SK-N-SH (cell line): ENCODE results near the gene FAM169A. TPM values are rescaled to one million over a fixed set of nuclear protein-coding genes. Genes with fewer than 3 reads are reported as not detected.

Source experiments
- CTCF ChIA-PET: fragments of 300-600, 350-600 bp; formaldehyde crosslinking; extraction: SDS; loops from one replicate; lab custom pipeline; 2021; lab: Yijun Ruan, JAX
- POLR2A ChIA-PET: fragments of 350-600 bp; sonication (Branson Sonifier 250); formaldehyde crosslinking; extraction: SDS; loops from one replicate; lab custom pipeline; 2020; ENCODE audit warnings: antibody characterized with exemption, inconsistent platforms; lab: Yijun Ruan, JAX
- DNase-seq: peaks from one replicate; pipeline ENCODE4 v3.0.0; 2012
- H2AFZ ChIP-seq: fragments of 200-600 bp; sonication (generic); 2 replicates; pipeline ENCODE4 v1.8.1; 2016; ENCODE audit warnings: antibody characterized with exemption, mild to moderate bottlenecking, low read depth
- H3F3A ChIP-seq: fragments of 200-600 bp; sonication (generic); replicated peaks from 2 replicates; pipeline ENCODE3; 2016; ENCODE audit warnings: antibody characterized with exemption, mild to moderate bottlenecking; ENCODE audit not compliant: insufficient read depth
- H3K27ac ChIP-seq, 2 experiments: fragments of 200-500 bp in 1 of 2; fragments of 200-600 bp in 1 of 2; sonication (Bioruptor generic) in 1 of 2; sonication (generic), shearing (Covaris generic) in 1 of 2; 2 replicates each; pipeline versions ENCODE4 v1.5.1 to v1.6.1; 2014 to 2016; ENCODE audit warnings: low read depth in 2 of 2, inconsistent platforms in 1 of 2, low read length in 1 of 2, mild to moderate bottlenecking in 1 of 2, mixed read lengths in 1 of 2
- H3K27me3 ChIP-seq: fragments of 200-600 bp; sonication (generic), shearing (Covaris generic); 2 replicates; pipeline ENCODE4 v1.6.1; 2016; ENCODE audit warnings: mixed run types; ENCODE audit not compliant: insufficient read depth
- H3K36me3 ChIP-seq, 2 experiments: fragments of 200-500 bp in 1 of 2; fragments of 200-600 bp in 1 of 2; sonication (Bioruptor generic) in 1 of 2; sonication (generic) in 1 of 2; replicated peaks in 1 of 2; 2 replicates each; pipeline versions ENCODE3 to v1.5.1; 2014 to 2016; ENCODE audit warnings: low read length in 1 of 2, mild to moderate bottlenecking in 1 of 2; ENCODE audit not compliant: insufficient read depth in 2 of 2, control insufficient read depth in 1 of 2
- H3K4me1 ChIP-seq, 2 experiments: fragments of 200-500 bp in 1 of 2; fragments of 200-600 bp in 1 of 2; sonication (Bioruptor generic) in 1 of 2; sonication (generic), shearing (Covaris generic) in 1 of 2; 2 replicates each; pipeline versions ENCODE4 v1.5.1 to v1.6.1; 2014 to 2016; ENCODE audit warnings: low read depth in 1 of 2, low read length in 1 of 2, mixed run types in 1 of 2; ENCODE audit not compliant: insufficient read depth in 2 of 2, control insufficient read depth in 1 of 2
- H3K4me2 ChIP-seq: fragments of 200-600 bp; sonication (generic), shearing (Covaris generic); 2 replicates; pipeline ENCODE4 v1.6.1; 2017; ENCODE audit warnings: mixed run types
- H3K4me3 ChIP-seq, 2 experiments: fragments of 200-500 bp in 1 of 2; fragments of 200-600 bp in 1 of 2; sonication (Bioruptor generic) in 1 of 2; sonication (generic), shearing (Covaris generic) in 1 of 2; 2 replicates each; pipeline versions ENCODE4 v1.5.1 to v1.8.1; 2014 to 2016; ENCODE audit warnings: low read depth in 2 of 2, inconsistent platforms in 1 of 2, low read length in 1 of 2, mild to moderate bottlenecking in 1 of 2, mixed read lengths in 1 of 2, moderate library complexity in 1 of 2
- H3K79me2 ChIP-seq: fragments of 200-600 bp; sonication (generic); 2 replicates; pipeline ENCODE4 v1.8.1; 2017; ENCODE audit warnings: mild to moderate bottlenecking; ENCODE audit not compliant: insufficient read depth
- H3K9ac ChIP-seq: fragments of 200-600 bp; sonication (generic); 2 replicates; pipeline ENCODE4 v1.6.1; 2017; ENCODE audit warnings: mixed run types
- H3K9me2 ChIP-seq: fragments of 200-600 bp; sonication (generic); 2 replicates; pipeline ENCODE4 v1.6.1; 2017; ENCODE audit warnings: mixed run types
- H3K9me3 ChIP-seq: fragments of 200-600 bp; sonication (generic); 2 replicates; pipeline ENCODE4 v1.6.1; 2017; ENCODE audit warnings: mixed run types, mild to moderate bottlenecking, moderate library complexity
- H4K20me1 ChIP-seq: fragments of 200-600 bp; sonication (generic); 2 replicates; pipeline ENCODE4 v1.6.1; 2017; ENCODE audit warnings: mild to moderate bottlenecking, mixed run types; ENCODE audit not compliant: insufficient read depth
- CHD2 ChIP-seq: fragments of 150-350 bp; IDR thresholded peaks from 2 replicates; pipeline ENCODE4 v1.6.1; 2018; ENCODE audit warnings: low read length; ENCODE audit not compliant: partially characterized antibody
- CTCF ChIP-seq: fragments of 200-600 bp; sonication (generic); IDR thresholded peaks from 2 replicates; pipeline ENCODE4 v1.6.1; 2017; ENCODE audit warnings: antibody characterized with exemption, mild to moderate bottlenecking, moderate library complexity
- ELF1 ChIP-seq: IDR thresholded peaks from 2 replicates; pipeline ENCODE4 v1.4.0; 2012
- FOSL2 ChIP-seq: IDR thresholded peaks from 2 replicates; pipeline ENCODE4 v1.4.0; 2012; ENCODE audit warnings: low read depth, mild to moderate bottlenecking, moderate library complexity, borderline replicate concordance
- FOXJ3 ChIP-seq: sonication (generic); formaldehyde crosslinking; IDR thresholded peaks from 2 replicates; pipeline ENCODE4 v1.5.1; 2020; ENCODE audit warnings: mild to moderate bottlenecking, missing genetic modification reagents
- MAX ChIP-seq: IDR thresholded peaks from 2 replicates; pipeline ENCODE4 v1.4.0; 2012; ENCODE audit warnings: low read depth
- MEF2A ChIP-seq: IDR thresholded peaks from 2 replicates; pipeline ENCODE4 v1.4.0; 2012; ENCODE audit warnings: low read depth, borderline replicate concordance
- NRF1 ChIP-seq: IDR thresholded peaks from 2 replicates; pipeline ENCODE4 v1.6.1; 2012; ENCODE audit warnings: low read depth, mild to moderate bottlenecking, low read length
- PBX3 ChIP-seq: IDR thresholded peaks from 2 replicates; pipeline ENCODE4; 2012
- REST ChIP-seq: IDR thresholded peaks from 2 replicates; pipeline ENCODE4 v1.6.1; 2012; ENCODE audit warnings: mild to moderate bottlenecking, low read depth, low read length, moderate library complexity
- RFX5 ChIP-seq: IDR thresholded peaks from 2 replicates; pipeline ENCODE4 v1.6.1; 2012; ENCODE audit warnings: mild to moderate bottlenecking, improper control_type of control experiment, low read length
- TAF1 ChIP-seq: IDR thresholded peaks from 2 replicates; pipeline ENCODE4 v1.6.1; 2012; ENCODE audit warnings: low read depth, mild to moderate bottlenecking, low read length, moderate library complexity, borderline replicate concordance
- TEAD4 ChIP-seq: IDR thresholded peaks from 2 replicates; pipeline ENCODE4 v1.4.0; 2012; ENCODE audit warnings: mild to moderate bottlenecking, borderline replicate concordance; ENCODE audit not compliant: insufficient read depth
- USF1 ChIP-seq: IDR thresholded peaks from 2 replicates; pipeline ENCODE4 v1.4.0; 2012; ENCODE audit warnings: low read depth, borderline replicate concordance
- USF2 ChIP-seq: fragments of 150-350 bp; IDR thresholded peaks from 2 replicates; pipeline ENCODE4 v1.6.1; 2017; ENCODE audit warnings: antibody characterized with exemption, low read length, low read depth, borderline replicate concordance
- YY1 ChIP-seq: IDR thresholded peaks from 2 replicates; pipeline ENCODE4 v1.4.0; 2012; ENCODE audit warnings: low read depth, mild to moderate bottlenecking
- ZBTB33 ChIP-seq: IDR thresholded peaks from 2 replicates; pipeline ENCODE4 v1.4.0; 2012; ENCODE audit warnings: low read depth, borderline replicate concordance
- WGBS: methylation state at CpG from one replicate; pipeline ENCODE4 v1.1.6; 2017; ENCODE audit warnings: low lambda C conversion rate; 5-methylcytosine and 5-hydroxymethylcytosine counted together
- polyA plus RNA-seq, 3 experiments: library from polyadenylated mRNA; depleted of rRNA; stranded (reverse); fragments of >200 nt; gene quantifications; 2 replicates each; pipeline ENCODE4 v1.2.3, GENCODE V29; 2012

Gene FAM169A
- polyA plus RNA-seq, 1 of the 3 experiments (the other 2 are of a cell fraction): 2.6 TPM

GRCh38 chr5:74766418-74766848 is 99.8 kb downstream of the FAM169A start (continued):
- no peak for TF ChIP-seq USF1
- TF ChIP-seq, all 33 proteins: peak for 3

GRCh38 chr5:74765929-74766328 is 100.3 kb downstream of the FAM169A start:
- H3K4me3 ChIP-seq: peak overlapping the region; percentile 98 to 100
- peak overlapping the region in 1 of 2 experiments; percentile 67; a peak in 2 of 4 replicates for H3K27ac ChIP-seq
- H3K9me3 ChIP-seq: no peaks in the 10 kb centered on the region
- 22% methylated on average over 27 of the region's 27 CpGs for WGBS
- H3K9ac ChIP-seq: peak overlapping the region; percentile 87
- H3K79me2 ChIP-seq: peaks cover 69% of the 10 kb centered on the region
- CTCF ChIA-PET: interaction anchor here (0.7 to 2.4 kb wide), 13 partner anchors 11 to 571 kb away, joined by 3 to 15 read pairs (median 4); partner anchors contain the start of genes HEXB and HMGCR
- peaks cover 25 to 52% of the 10 kb centered on the region in 2 experiments for H3K36me3 ChIP-seq
- TF ChIP-seq USF2: no peak
- no peak for TF ChIP-seq FOSL2
- TF ChIP-seq CHD2: no peak
- no peak for TF ChIP-seq CTCF
- TF ChIP-seq FOXJ3: no peak
- TF ChIP-seq TEAD4: no peak
- no peak for TF ChIP-seq TAF1
- no peak for TF ChIP-seq ELF1
- no peak for TF ChIP-seq ZBTB33
- TF ChIP-seq NRF1: no peak
- TF ChIP-seq USF1: no peak
- no peak for TF ChIP-seq PBX3
- no peak for TF ChIP-seq MAX
- TF ChIP-seq YY1: no peak
- TF ChIP-seq RFX5: no peak
- TF ChIP-seq REST: no peak
- TF ChIP-seq MEF2A: no peak
- no peaks in the 10 kb centered on the region for H4K20me1 ChIP-seq
- peak overlapping the region; percentile 95 for H3K4me2 ChIP-seq
- H3K9me2 ChIP-seq: no peaks in the 10 kb centered on the region
- POLR2A ChIA-PET: no interaction called here
- peak overlapping the region; percentile 95 for H2AFZ ChIP-seq
- DNase-seq: no peak
- H3F3A ChIP-seq: peaks cover 27% of the 10 kb centered on the region
- H3K27me3 ChIP-seq: no peaks in the 10 kb centered on the region
- H3K4me1 ChIP-seq: peaks cover 17 to 31% of the 10 kb centered on the region in 2 experiments; a peak in 3 of 4 replicates
